Neural progenitor cell (in vitro differentiated cells): ENCODE data around the gene RNF8.

Source experiments
- EZH2phosphoT487 ChIP-seq: fragments of 200-600 bp; sonication (generic); IDR thresholded peaks from 2 replicates; pipeline ENCODE4 v1.6.1; 2017; ENCODE audit warnings: antibody characterized with exemption
- TF ChIP-seq, protein P1 (sequence below): fragments of 200-600 bp; sonication (generic); IDR thresholded peaks from 2 replicates; pipeline ENCODE4 v1.5.1; 2017; ENCODE audit warnings: antibody characterized with exemption, mild to moderate bottlenecking

DNA sequence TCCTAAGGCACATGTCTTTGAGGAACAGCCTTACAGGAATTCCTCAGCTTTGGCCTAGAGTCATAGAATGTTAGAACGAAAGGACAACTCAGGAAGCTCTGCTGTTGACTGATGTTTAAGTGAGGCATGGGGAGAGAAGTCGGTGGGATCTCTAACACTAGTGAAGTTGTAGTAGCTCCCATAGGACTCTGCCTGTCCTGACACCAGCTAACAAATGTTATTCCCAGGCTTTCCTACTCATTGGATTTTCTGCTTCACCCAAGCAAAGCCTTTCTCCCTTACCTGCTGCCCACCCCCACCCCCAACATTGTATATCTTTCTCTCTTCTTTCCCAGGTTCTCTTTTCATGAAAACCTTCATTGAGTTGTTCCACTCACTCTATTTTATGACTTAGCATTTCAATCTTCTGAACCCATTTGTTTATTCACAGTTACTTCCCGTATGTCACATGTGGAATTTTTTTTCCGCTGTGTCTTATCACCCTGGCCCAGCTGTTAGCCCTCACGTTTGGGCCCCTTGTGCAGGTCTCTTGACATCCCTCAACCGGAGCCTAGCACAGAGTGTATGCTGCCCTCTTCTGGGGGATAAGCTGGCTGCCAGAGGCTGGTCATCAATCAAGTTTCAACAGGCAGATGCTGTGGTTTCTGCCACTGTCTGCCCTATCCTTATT, 39.2 kb upstream of the RNF8 start:
- TF ChIP-seq EZH2phosphoT487 = no peak
- TF ChIP-seq, protein P1, sequence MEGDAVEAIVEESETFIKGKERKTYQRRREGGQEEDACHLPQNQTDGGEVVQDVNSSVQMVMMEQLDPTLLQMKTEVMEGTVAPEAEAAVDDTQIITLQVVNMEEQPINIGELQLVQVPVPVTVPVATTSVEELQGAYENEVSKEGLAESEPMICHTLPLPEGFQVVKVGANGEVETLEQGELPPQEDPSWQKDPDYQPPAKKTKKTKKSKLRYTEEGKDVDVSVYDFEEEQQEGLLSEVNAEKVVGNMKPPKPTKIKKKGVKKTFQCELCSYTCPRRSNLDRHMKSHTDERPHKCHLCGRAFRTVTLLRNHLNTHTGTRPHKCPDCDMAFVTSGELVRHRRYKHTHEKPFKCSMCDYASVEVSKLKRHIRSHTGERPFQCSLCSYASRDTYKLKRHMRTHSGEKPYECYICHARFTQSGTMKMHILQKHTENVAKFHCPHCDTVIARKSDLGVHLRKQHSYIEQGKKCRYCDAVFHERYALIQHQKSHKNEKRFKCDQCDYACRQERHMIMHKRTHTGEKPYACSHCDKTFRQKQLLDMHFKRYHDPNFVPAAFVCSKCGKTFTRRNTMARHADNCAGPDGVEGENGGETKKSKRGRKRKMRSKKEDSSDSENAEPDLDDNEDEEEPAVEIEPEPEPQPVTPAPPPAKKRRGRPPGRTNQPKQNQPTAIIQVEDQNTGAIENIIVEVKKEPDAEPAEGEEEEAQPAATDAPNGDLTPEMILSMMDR = peak; percentile 62
